H1 (cell line): Measurements from ENCODE around the gene PLAU. TPM values are rescaled to one million over a fixed set of nuclear protein-coding genes. Genes with fewer than 3 reads are reported as not detected.

ENCODE experiments used
- FOSL1 ChIP-seq: IDR thresholded peaks from 2 replicates; pipeline ENCODE4 v1.6.1; 2011; ENCODE audit warnings: mild to moderate bottlenecking, low read depth, low read length, moderate library complexity; ENCODE audit not compliant: insufficient read depth
- HDAC6 ChIP-seq: IDR thresholded peaks from one replicate; pipeline ENCODE4 v1.7.1; 2012; ENCODE audit warnings: low read depth, mild to moderate bottlenecking, inconsistent platforms, low read length, moderate library complexity
- KDM1A ChIP-seq: fragments of 200-600, 300-600 bp; sonication (generic); IDR thresholded peaks from 2 replicates; pipeline ENCODE4 v1.7.1; 2016; ENCODE audit warnings: mild to moderate bottlenecking, low read length, borderline replicate concordance
- polyA plus RNA-seq, 7 experiments: library from polyadenylated mRNA; depleted of rRNA in 3 of 7; stranded (reverse) in 5 of 7; unstranded in 2 of 7; fragments of >200 nt in 5 of 7; fragments of 200-250 nt in 2 of 7; gene quantifications; 1 replicate in 5 of 7; 2 replicates in 1 of 7; 4 replicates in 1 of 7; pipeline versions ENCODE4 v1.2.1 to v1.2.3, GENCODE V29; 2011 to 2013; ENCODE audit warnings: missing spikeins in 2 of 7, mixed read lengths in 2 of 7
- total RNA-seq: library from RNA; stranded (reverse); fragmentation: NEBNext Ultra II Directional; extraction: Animal tissue kit (Norgen Biotek cat#: 25700); gene quantifications from 2 replicates; pipeline ENCODE4 v1.2.1, GENCODE V29; 2021

PLAU gene
- total and polyA plus RNA-seq, 2 of the 8 experiments (the other 6 are each of a cell fraction or from before 2014, with no cell fraction given), result 16.2 to 26.1 TPM

GRCh38 chr10:73935895-73936294 lies 25.0 kb downstream of the PLAU start (continued):
- TF ChIP-seq KDM1A (no peak), FOSL1 (no peak), HDAC6 (no peak)
